IPS-11a (cell line): ENCODE data around the gene SAFB2.
"Not testable (repeated sequence)": the region's sequence is repeated elsewhere in the genome, so short reads cannot be mapped to it uniquely, and the experiment has no call there.

Experiments used
- H3K4me3 ChIP-seq: one replicate; pipeline ENCODE4 v1.5.1; 2013; ENCODE audit warnings: low read depth, low read length, control low read depth

SAFB2 gene

GRCh38 chr19:5608766-5609165, 13.8 kb downstream of the SAFB2 start:
- not testable (repeated sequence) for H3K4me3 ChIP-seq

GRCh38 chr19:5608291-5608690, 14.3 kb downstream of the SAFB2 start:
- H3K4me3 ChIP-seq, result no peak overlapping the region

GRCh38 chr19:5607318-5608275, 15.0 kb downstream of the SAFB2 start:
- no peak overlapping the region for H3K4me3 ChIP-seq

- no peak overlapping the region for H3K4me3 ChIP-seq
These were observed 17.2 kb downstream of the SAFB2 start for GRCh38 chr19:5605362-5605761.

- H3K4me3 ChIP-seq, result no peak overlapping the region
These were observed 18.9 kb downstream of the SAFB2 start for GRCh38 chr19:5603626-5604025.

GRCh38 chr19:5600797-5601196, 21.8 kb downstream of the SAFB2 start:
- H3K4me3 ChIP-seq, result no peak overlapping the region

GRCh38 chr19:5595745-5596144, 26.8 kb downstream of the SAFB2 start:
- no peak overlapping the region for H3K4me3 ChIP-seq

GRCh38 chr19:5595129-5595528, 27.4 kb downstream of the SAFB2 start:
- no peak overlapping the region for H3K4me3 ChIP-seq

- no peak overlapping the region for H3K4me3 ChIP-seq
These were observed 28.0 kb downstream of the SAFB2 start for GRCh38 chr19:5594521-5594950.

GRCh38 chr19:5593343-5594255, 29.0 kb downstream of the SAFB2 start:
- no peak overlapping the region for H3K4me3 ChIP-seq

- no peak overlapping the region for H3K4me3 ChIP-seq
These were observed 29.8 kb downstream of the SAFB2 start for GRCh38 chr19:5592531-5593342.

- H3K4me3 ChIP-seq, result no peak overlapping the region
These were observed 31.1 kb downstream of the SAFB2 start for GRCh38 chr19:5591476-5591875.

GRCh38 chr19:5590865-5591154, 31.8 kb downstream of the SAFB2 start:
- H3K4me3 ChIP-seq, result no peak overlapping the region

- no peak overlapping the region for H3K4me3 ChIP-seq
These were observed 32.3 kb downstream of the SAFB2 start for GRCh38 chr19:5590151-5590864.

- H3K4me3 ChIP-seq, result no peak overlapping the region
These were observed 33.5 kb downstream of the SAFB2 start for GRCh38 chr19:5588906-5589676.

GRCh38 chr19:5588441-5588840, 34.1 kb downstream of the SAFB2 start:
- no peak overlapping the region for H3K4me3 ChIP-seq

GRCh38 chr19:5587661-5588060, 34.9 kb downstream of the SAFB2 start:
- no peak overlapping the region for H3K4me3 ChIP-seq

GRCh38 chr19:5587071-5587455, 35.5 kb downstream of the SAFB2 start:
- H3K4me3 ChIP-seq, result no peak overlapping the region

GRCh38 chr19:5586300-5587070, 36.1 kb downstream of the SAFB2 start:
- H3K4me3 ChIP-seq, result no peak overlapping the region
